ENCODE measurements around the gene ATP13A5.

Gene ATP13A5

DNA sequence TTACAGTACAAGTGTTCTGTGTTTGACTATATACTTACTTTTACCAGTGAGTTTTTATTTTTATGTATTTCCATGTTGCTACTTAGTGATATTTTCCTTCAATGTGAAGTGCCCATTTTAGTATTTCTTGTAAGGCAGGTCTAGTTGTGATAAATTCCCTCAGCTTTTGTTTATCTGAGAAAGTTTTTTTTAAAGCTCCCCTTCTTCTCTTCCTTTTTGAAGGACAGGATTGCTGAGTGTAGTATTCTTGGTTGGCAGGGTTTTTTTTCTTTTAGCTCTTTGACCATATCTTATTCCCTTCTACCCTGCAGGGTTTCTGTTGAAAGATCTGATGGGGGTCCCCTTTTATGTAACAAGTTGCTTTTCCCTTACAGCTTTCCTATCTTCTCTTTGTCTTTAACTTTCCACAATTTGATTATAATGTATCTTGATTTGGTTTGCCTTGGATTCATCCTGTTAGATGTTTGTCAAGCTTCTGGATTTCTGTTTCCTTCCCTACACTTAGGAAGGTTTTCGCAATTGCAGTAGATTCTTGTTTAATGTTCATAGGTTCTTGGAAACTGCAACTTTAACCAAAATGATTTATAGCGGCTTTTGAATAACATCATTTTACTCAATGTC lies 129.6 kb downstream of the ATP13A5 start:
- no peaks in the 10 kb centered on the region for H3K27me3 ChIP-seq
- H3K4me3 ChIP-seq (ENCODE audit: low read depth, low read length): no peak overlapping the region
- no peaks in the 10 kb centered on the region for H3K36me3 ChIP-seq
- no peak for DNase-seq
- TF ChIP-seq, protein P1, sequence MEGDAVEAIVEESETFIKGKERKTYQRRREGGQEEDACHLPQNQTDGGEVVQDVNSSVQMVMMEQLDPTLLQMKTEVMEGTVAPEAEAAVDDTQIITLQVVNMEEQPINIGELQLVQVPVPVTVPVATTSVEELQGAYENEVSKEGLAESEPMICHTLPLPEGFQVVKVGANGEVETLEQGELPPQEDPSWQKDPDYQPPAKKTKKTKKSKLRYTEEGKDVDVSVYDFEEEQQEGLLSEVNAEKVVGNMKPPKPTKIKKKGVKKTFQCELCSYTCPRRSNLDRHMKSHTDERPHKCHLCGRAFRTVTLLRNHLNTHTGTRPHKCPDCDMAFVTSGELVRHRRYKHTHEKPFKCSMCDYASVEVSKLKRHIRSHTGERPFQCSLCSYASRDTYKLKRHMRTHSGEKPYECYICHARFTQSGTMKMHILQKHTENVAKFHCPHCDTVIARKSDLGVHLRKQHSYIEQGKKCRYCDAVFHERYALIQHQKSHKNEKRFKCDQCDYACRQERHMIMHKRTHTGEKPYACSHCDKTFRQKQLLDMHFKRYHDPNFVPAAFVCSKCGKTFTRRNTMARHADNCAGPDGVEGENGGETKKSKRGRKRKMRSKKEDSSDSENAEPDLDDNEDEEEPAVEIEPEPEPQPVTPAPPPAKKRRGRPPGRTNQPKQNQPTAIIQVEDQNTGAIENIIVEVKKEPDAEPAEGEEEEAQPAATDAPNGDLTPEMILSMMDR (IDR thresholded peaks at IDR 0.05; ENCODE audit: low read depth, low read length): no peak
- no peaks in the 10 kb centered on the region for H3K4me1 ChIP-seq
- H3K9me3 ChIP-seq: no peaks in the 10 kb centered on the region

DNA sequence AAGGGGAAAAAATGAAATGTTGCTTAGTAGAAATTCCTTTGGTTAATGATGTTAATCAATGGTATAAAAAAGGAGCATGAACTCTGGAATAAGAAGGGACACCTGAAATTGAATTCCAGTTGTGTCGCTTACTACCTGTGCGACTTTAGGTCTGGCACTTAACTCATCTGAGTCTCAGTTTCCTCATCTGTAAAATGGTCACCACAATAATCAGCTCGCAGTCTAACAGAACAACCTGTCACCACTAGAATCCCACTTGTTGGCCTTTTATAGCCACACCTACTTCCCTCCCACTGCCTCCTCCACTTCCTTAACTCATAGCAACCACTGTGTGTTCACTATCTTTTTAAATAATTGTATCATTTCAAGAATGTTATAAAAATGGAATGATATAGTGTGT lies 135.0 kb downstream of the ATP13A5 start:
- peaks cover 13% of the 10 kb centered on the region for H3K27me3 ChIP-seq
- no peaks in the 10 kb centered on the region for H3K9me3 ChIP-seq
- TF ChIP-seq, protein P1 (IDR thresholded peaks at IDR 0.05; ENCODE audit: low read depth, low read length): no peak
- H3K36me3 ChIP-seq: no peaks in the 10 kb centered on the region
- no peak for DNase-seq
- no peaks in the 10 kb centered on the region; the same call in 1 of the 2 replicates for H3K4me1 ChIP-seq
- H3K4me3 ChIP-seq (ENCODE audit: low read depth, low read length): no peak overlapping the region

DNA sequence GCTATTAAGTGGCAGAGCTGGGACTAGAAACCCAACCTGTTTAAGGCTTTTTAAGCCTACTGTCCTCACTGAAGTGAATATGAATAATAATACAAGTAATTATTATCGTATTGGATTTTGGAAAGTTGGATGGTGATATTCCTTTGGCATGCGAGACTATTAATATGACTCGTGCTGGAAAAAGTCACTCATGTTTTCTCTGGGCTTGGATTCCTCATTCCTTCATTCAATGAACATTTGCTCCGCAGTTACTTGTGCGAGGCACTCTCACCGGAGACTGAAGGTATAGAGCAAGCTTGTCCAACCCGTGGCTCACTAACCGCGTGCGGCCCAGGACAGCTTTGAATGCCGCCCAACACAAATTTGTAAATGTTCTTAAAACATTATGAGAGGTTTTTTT lies 136.8 kb downstream of the ATP13A5 start:
- H3K36me3 ChIP-seq: no peaks in the 10 kb centered on the region
- TF ChIP-seq, protein P1 (IDR thresholded peaks at IDR 0.05; ENCODE audit: low read depth, low read length): no peak
- no peaks in the 10 kb centered on the region for H3K9me3 ChIP-seq
- no peak for DNase-seq
- no peaks in the 10 kb centered on the region; the same call in 1 of the 2 replicates for H3K4me1 ChIP-seq
- peak overlapping the region; percentile 31; the same call in 1 of the 2 replicates for H3K4me3 ChIP-seq (ENCODE audit: low read depth, low read length)
- peaks cover 13% of the 10 kb centered on the region for H3K27me3 ChIP-seq

DNA sequence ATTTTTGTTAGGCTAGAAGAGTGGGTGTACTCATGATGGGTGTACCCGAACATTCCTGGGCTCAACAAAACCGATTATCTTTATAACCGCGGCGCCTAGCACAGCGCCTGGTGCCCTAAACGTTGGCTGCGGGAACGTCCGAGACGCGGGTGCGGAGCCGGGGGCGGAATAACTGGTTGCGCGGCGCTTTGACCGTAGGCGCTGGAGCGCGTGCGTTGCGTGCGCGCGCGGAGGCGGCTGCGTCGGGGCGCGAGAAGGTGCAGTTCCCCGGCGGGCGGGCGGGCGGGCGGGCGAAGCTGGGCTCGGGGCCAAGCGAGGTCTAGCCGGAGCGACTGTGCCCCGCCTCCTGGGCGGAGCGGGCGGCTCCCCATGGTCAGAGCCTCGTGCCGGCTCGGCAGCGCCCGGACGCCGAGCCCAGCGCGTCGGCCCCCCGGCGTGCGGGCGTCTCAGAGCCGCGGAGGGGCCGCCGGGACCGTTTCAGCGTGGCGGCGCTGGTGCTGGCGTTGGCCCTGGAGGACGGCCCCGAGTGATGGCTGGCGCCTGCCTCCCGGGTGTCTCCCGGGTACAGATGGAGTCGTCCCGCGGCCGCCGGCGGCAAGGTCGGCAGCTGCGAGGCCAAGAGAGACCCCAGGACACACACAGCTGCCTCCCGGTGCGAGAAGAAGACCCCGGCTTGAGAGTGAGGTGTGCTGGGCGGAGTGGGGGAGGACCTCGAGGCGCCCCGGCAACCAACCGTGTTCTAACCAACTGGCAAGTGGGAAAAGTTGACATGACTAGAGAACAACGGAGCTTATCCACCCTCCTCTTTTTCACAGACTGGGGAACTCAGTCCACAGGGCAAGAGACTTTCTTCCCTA lies 137.5 kb downstream of the ATP13A5 start, which contains the start of gene PLAAT1:
Gene PLAAT1 (plus strand): TSS at position 373 of the 857 bp plus-strand sequence. CDS start 14,429 bp downstream, outside the sequence.
- TF ChIP-seq, protein P1 (IDR thresholded peaks at IDR 0.05; ENCODE audit: low read depth, low read length): no peak
- no peaks in the 10 kb centered on the region for H3K36me3 ChIP-seq
- peak within 1 kb of the TSS; percentile 67 for H3K4me3 ChIP-seq (ENCODE audit: low read depth, low read length)
- peaks cover 13% of the 10 kb centered on the region for H3K27me3 ChIP-seq
- H3K9me3 ChIP-seq: no peaks in the 10 kb centered on the region
- H3K4me1 ChIP-seq: no peaks in the 10 kb centered on the region; the same call in 1 of the 2 replicates
- DNase-seq: peak; percentile 83

DNA sequence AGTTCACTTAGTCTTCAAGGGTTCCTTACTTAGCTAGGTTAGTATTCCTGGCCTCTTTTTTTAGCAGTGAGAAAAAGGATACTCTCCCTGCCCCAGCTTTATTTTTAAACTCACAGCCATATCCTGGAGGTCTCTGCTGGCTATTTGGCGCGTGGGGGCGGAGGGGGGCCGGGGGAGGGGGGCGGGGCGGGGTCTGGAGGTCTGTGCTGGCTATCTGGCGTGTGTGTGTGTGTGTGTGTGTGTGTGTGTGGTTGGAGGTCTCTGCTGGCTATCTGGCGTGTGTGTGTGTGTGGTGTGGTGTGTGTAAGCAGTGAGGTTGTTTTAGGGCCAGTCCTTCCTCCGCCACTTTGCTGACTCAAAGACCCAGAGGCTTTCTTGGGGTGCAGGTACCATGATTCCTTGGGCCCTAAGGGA lies 138.1 kb downstream of the ATP13A5 start:
- H3K27me3 ChIP-seq: peaks cover 13% of the 10 kb centered on the region
- no peaks in the 10 kb centered on the region; the same call in 1 of the 2 replicates for H3K4me1 ChIP-seq
- peak; percentile 20 for DNase-seq
- H3K9me3 ChIP-seq: no peaks in the 10 kb centered on the region
- H3K36me3 ChIP-seq: no peaks in the 10 kb centered on the region
- TF ChIP-seq, protein P1 (IDR thresholded peaks at IDR 0.05; ENCODE audit: low read depth, low read length): no peak
- peak overlapping the region; percentile 67 for H3K4me3 ChIP-seq (ENCODE audit: low read depth, low read length)

Measured in BE2C (cell line).